HEK293T (cell line): ENCODE results near the gene GALNT13.

Source experiments
- BHLHE40 ChIP-seq: fragments of 450-650 bp; IDR thresholded peaks from 2 replicates; pipeline ENCODE4 v1.6.1; 2016; ENCODE audit warnings: mild to moderate bottlenecking, moderate library complexity, borderline replicate concordance
- ELF4 ChIP-seq: fragments of 450-650 bp; IDR thresholded peaks from 2 replicates; pipeline ENCODE4 v1.6.1; 2017; ENCODE audit warnings: antibody characterized with exemption
- FOXA1 ChIP-seq: fragments of 450-650 bp; IDR thresholded peaks from 2 replicates; pipeline ENCODE4 v1.6.1; 2016; ENCODE audit warnings: mild to moderate bottlenecking
- FOXK2 ChIP-seq: fragments of 450-650 bp; IDR thresholded peaks from 2 replicates; pipeline ENCODE4 v1.6.1; 2016; ENCODE audit warnings: mild to moderate bottlenecking
- FOXM1 ChIP-seq: fragments of 450-650 bp; IDR thresholded peaks from 2 replicates; pipeline ENCODE4 v1.6.1; 2017; ENCODE audit warnings: mild to moderate bottlenecking, borderline replicate concordance
- SP1 ChIP-seq: fragments of 450-650 bp; IDR thresholded peaks from 2 replicates; pipeline ENCODE4 v1.6.1; 2017
- SUZ12 ChIP-seq: fragments of 450-650 bp; IDR thresholded peaks from 2 replicates; pipeline ENCODE4 v1.6.1; 2016; ENCODE audit warnings: mild to moderate bottlenecking
- TARDBP ChIP-seq: fragments of 450-650 bp; IDR thresholded peaks from 2 replicates; pipeline ENCODE4 v1.6.1; 2016
- ZNF384 ChIP-seq: fragments of 450-650 bp; IDR thresholded peaks from 2 replicates; pipeline ENCODE4 v1.6.1; 2016

- TF ChIP-seq FOXA1 (no peak), SP1 (no peak), BHLHE40 (no peak), FOXM1 (no peak), SUZ12 (no peak), ELF4 (no peak), TARDBP (no peak), FOXK2 (no peak), ZNF384 (no peak)
Measured at GRCh38 chr2:154402213-154402612, 530.5 kb downstream of the GALNT13 start.
